Loucy (cell line): Measurements from ENCODE around the gene SLC26A6.

ENCODE experiments used
- H2AFZ ChIP-seq: fragments of 200-600 bp; sonication (generic); 2 replicates; pipeline ENCODE4 v1.6.0; 2016; ENCODE audit warnings: antibody characterized with exemption, mild to moderate bottlenecking, low read length, moderate library complexity
- H3F3A ChIP-seq: fragments of 200-600 bp; 2 replicates; pipeline ENCODE4 v1.6.0; 2016; ENCODE audit warnings: antibody characterized with exemption, low read depth, mild to moderate bottlenecking
- H3K27me3 ChIP-seq: fragments of 200-600 bp; sonication (generic); 2 replicates; pipeline ENCODE4 v1.6.1; 2014; ENCODE audit warnings: low read length, mild to moderate bottlenecking; ENCODE audit not compliant: insufficient read depth, poor library complexity, severe bottlenecking
- H3K36me3 ChIP-seq: fragments of 200-600 bp; sonication (generic); 2 replicates; pipeline ENCODE4 v1.6.1; 2016; ENCODE audit warnings: low read length; ENCODE audit not compliant: insufficient read depth
- H3K4me1 ChIP-seq: fragments of 200-600 bp; sonication (generic); 2 replicates; pipeline ENCODE4 v1.5.1; 2014; ENCODE audit warnings: low read length, mild to moderate bottlenecking; ENCODE audit not compliant: insufficient read depth, poor library complexity, severe bottlenecking
- H3K4me2 ChIP-seq: fragments of 200-600 bp; sonication (generic); 2 replicates; pipeline ENCODE4 v1.6.0; 2014; ENCODE audit warnings: antibody characterized with exemption, low read length, low read depth, mild to moderate bottlenecking; ENCODE audit not compliant: poor library complexity, severe bottlenecking
- H3K4me3 ChIP-seq: fragments of 200-600 bp; sonication (generic); 2 replicates; pipeline ENCODE4 v1.5.1; 2014; ENCODE audit warnings: low read length, mild to moderate bottlenecking, mixed read lengths; ENCODE audit not compliant: poor library complexity, severe bottlenecking
- H3K79me2 ChIP-seq: fragments of 200-600 bp; sonication (generic); 2 replicates; pipeline ENCODE4 v1.6.1; 2014; ENCODE audit warnings: low read length; ENCODE audit not compliant: insufficient read depth
- H3K9ac ChIP-seq: fragments of 200-600 bp; sonication (generic); 2 replicates; pipeline ENCODE4 v1.6.0; 2014; ENCODE audit warnings: mild to moderate bottlenecking, low read depth, low read length, moderate library complexity; ENCODE audit not compliant: poor library complexity, severe bottlenecking
- H3K9me2 ChIP-seq: fragments of 200-600 bp; sonication (generic); replicated peaks from 2 replicates; pipeline ENCODE4 v1.6.1; 2016; ENCODE audit warnings: low read depth, low read length, mixed read lengths
- H3K9me3 ChIP-seq: fragments of 200-600 bp; sonication (generic); 2 replicates; pipeline ENCODE4 v1.6.1; 2014; ENCODE audit warnings: mild to moderate bottlenecking, antibody characterized with exemption, low read length, low read depth; ENCODE audit not compliant: insufficient read depth
- H4K20me1 ChIP-seq: fragments of 200-600 bp; sonication (generic); 2 replicates; pipeline ENCODE4 v1.6.0; 2014; ENCODE audit warnings: antibody characterized with exemption, low read length, mild to moderate bottlenecking; ENCODE audit not compliant: insufficient read depth, poor library complexity, severe bottlenecking
- EZH2phosphoT487 ChIP-seq: fragments of 200-600 bp; IDR thresholded peaks from 2 replicates; pipeline ENCODE4 v1.6.1; 2018; ENCODE audit warnings: antibody characterized with exemption, mild to moderate bottlenecking, moderate library complexity, borderline replicate concordance
- TF ChIP-seq, protein P1 (sequence below): fragments of 200-600 bp; sonication (generic); conservative IDR thresholded peaks from 2 replicates; pipeline ENCODE4 v1.5.1; 2014; ENCODE audit warnings: mild to moderate bottlenecking, antibody characterized with exemption, low read length

SLC26A6 gene

DNA sequence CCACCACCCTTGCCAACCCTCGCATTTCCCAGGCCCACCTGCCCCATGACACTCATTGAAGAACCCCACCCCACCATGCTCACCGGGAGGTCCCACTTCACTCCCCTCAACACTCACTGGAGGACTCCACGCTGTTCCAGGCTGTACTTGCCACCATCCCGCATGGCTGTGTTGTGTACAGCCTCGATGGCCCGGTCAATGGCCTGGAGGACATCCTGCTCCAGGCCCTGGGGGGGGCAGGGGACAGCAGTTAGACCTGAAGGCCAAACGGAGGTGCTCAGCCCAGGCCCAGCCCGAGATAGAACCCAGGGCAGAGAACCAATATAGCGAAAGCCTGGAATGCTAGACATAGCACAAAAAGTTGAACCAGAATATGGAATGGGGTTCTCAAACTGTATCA is 47.5 kb upstream of the SLC26A6 start:
- peaks cover 27% of the 10 kb centered on the region for H3K79me2 ChIP-seq
- peaks cover 7% of the 10 kb centered on the region for H4K20me1 ChIP-seq
- H3K9me2 ChIP-seq = no peaks in the 10 kb centered on the region
- no peaks in the 10 kb centered on the region for H3K27me3 ChIP-seq
- H3K9me3 ChIP-seq = no peaks in the 10 kb centered on the region
- peaks cover 40% of the 10 kb centered on the region; the same call in 1 of the 2 replicates for H3K36me3 ChIP-seq
- H3K4me1 ChIP-seq = peaks cover 15% of the 10 kb centered on the region
- TF ChIP-seq EZH2phosphoT487 = no peak
- TF ChIP-seq, protein P1, sequence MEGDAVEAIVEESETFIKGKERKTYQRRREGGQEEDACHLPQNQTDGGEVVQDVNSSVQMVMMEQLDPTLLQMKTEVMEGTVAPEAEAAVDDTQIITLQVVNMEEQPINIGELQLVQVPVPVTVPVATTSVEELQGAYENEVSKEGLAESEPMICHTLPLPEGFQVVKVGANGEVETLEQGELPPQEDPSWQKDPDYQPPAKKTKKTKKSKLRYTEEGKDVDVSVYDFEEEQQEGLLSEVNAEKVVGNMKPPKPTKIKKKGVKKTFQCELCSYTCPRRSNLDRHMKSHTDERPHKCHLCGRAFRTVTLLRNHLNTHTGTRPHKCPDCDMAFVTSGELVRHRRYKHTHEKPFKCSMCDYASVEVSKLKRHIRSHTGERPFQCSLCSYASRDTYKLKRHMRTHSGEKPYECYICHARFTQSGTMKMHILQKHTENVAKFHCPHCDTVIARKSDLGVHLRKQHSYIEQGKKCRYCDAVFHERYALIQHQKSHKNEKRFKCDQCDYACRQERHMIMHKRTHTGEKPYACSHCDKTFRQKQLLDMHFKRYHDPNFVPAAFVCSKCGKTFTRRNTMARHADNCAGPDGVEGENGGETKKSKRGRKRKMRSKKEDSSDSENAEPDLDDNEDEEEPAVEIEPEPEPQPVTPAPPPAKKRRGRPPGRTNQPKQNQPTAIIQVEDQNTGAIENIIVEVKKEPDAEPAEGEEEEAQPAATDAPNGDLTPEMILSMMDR = no peak
- H3K9ac ChIP-seq = peak overlapping the region; percentile 81
- H2AFZ ChIP-seq = no peak overlapping the region
- peaks cover 3% of the 10 kb centered on the region; the same call in 1 of the 2 replicates for H3F3A ChIP-seq
- H3K4me2 ChIP-seq = peak overlapping the region; percentile 84
- H3K4me3 ChIP-seq = peak overlapping the region; percentile 97

DNA sequence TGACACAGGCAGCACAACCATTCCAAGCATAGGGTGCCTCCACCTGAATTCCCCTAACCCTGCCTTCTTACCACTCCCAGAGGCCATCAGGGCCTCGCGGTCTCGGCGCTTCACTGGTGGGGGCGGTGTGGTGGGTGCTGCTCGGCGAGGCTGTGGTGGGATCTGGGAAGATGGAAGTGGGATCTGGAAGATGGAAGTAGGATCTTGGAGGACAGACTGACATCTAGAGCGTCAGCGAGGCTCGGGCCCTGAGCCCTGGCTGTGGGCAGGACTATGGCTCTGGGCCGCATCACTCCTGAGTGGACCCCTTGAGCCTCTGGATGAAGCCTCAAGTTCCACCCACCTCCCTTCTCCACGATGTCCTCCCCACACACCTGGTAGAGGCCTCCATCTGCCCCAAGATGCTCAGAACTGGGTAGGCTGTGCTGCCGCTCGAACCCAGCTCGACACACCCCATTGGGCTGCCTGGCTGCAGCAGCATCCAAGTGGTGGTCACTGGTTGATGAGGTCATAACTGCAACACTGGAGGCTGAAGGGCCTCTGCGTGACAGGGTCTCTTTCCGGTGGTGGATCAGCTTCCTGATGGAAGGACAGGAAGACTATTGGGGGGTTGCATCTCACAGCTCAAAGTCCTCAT is 46.8 kb upstream of the SLC26A6 start:
- H3K36me3 ChIP-seq = peaks cover 33% of the 10 kb centered on the region; the same call in 1 of the 2 replicates
- H3K79me2 ChIP-seq = peaks cover 27% of the 10 kb centered on the region
- no peak overlapping the region for H3K9ac ChIP-seq
- peaks cover 3% of the 10 kb centered on the region; the same call in 1 of the 2 replicates for H3F3A ChIP-seq
- H4K20me1 ChIP-seq = peaks cover under 1% of the 10 kb centered on the region
- H3K9me2 ChIP-seq = no peaks in the 10 kb centered on the region
- H3K27me3 ChIP-seq = no peaks in the 10 kb centered on the region
- no peak overlapping the region for H2AFZ ChIP-seq
- no peak overlapping the region for H3K4me3 ChIP-seq
- no peaks in the 10 kb centered on the region for H3K9me3 ChIP-seq
- no peak overlapping the region for H3K4me2 ChIP-seq
- H3K4me1 ChIP-seq = peaks cover 15% of the 10 kb centered on the region
- TF ChIP-seq, protein P1 = no peak
- no peak for TF ChIP-seq EZH2phosphoT487

DNA sequence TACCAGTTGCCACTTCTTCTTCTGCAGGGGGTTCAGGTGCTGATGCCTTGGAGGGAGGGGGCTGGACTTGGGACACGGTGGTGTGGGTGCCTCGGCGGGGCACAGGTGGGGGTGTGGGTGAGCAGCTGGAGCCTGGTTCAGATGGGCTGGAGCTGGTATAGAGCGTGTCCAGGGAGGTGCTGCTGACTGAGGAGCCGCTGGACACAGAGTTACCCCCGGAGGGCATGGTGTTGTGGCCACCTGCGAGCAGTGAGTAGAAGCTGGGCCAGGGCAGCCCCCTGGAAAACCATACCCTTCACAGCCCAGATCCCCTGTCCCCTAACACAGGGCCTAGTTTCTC is 46.2 kb upstream of the SLC26A6 start:
- Histone ChIP-seq H3K9ac (no peak overlapping the region), H3K36me3 (peaks cover 32% of the 10 kb centered on the region; the same call in 1 of the 2 replicates), H2AFZ (no peak overlapping the region), H3K4me3 (no peak overlapping the region), H3F3A (peaks cover 1% of the 10 kb centered on the region; the same call in 1 of the 2 replicates), H3K9me3 (no peaks in the 10 kb centered on the region), H4K20me1 (no peaks in the 10 kb centered on the region), H3K4me1 (peaks cover 15% of the 10 kb centered on the region), H3K27me3 (no peaks in the 10 kb centered on the region), H3K9me2 (no peaks in the 10 kb centered on the region), H3K79me2 (peaks cover 27% of the 10 kb centered on the region), H3K4me2 (no peak overlapping the region)
- TF ChIP-seq EZH2phosphoT487 = no peak
- TF ChIP-seq, protein P1 = no peak
